Esophagus muscularis mucosa (tissue), 4 donors: Measurements from ENCODE around the gene DPP7. TPM values are rescaled to one million over a fixed set of nuclear protein-coding genes. Genes with fewer than 3 reads are reported as not detected.
"Not testable (repeated sequence)": the region's sequence is repeated elsewhere in the genome, so short reads cannot be mapped to it uniquely, and the experiment has no call there.

Experiments
- DNase-seq: peaks from one replicate; pipeline ENCODE4 v3.0.0-alpha.2; 2017; ENCODE audit errors: extremely low spot score
- H3K27ac ChIP-seq, 4 donors: fragments of 200-600 bp; sonication (generic); replicated peaks in 1 of 4; 1 replicate in 3 of 4; 2 replicates in 1 of 4; pipeline ENCODE4 v1.5.1; 2016 to 2019; ENCODE audit warnings: mild to moderate bottlenecking in 1 of 4
- H3K27me3 ChIP-seq, 4 donors: fragments of 200-600 bp; sonication (generic); one replicate each; pipeline versions ENCODE4 v1.5.1 to v1.6.0; 2016 to 2019
- H3K36me3 ChIP-seq, 4 donors: fragments of 200-600 bp; sonication (generic); one replicate each; pipeline ENCODE4 v1.5.1; 2016 to 2019
- H3K4me1 ChIP-seq, 4 donors: fragments of 200-600 bp; sonication (generic); one replicate each; pipeline ENCODE4 v1.5.1; 2016 to 2019
- H3K4me3 ChIP-seq, 4 donors: fragments of 200-600 bp; sonication (generic); 1 replicate in 2 of 4; 2 replicates in 2 of 4; pipeline ENCODE4 v1.5.1; 2016 to 2019; ENCODE audit warnings: mild to moderate bottlenecking in 4 of 4, moderate library complexity in 1 of 4
- H3K9me3 ChIP-seq, 4 donors: fragments of 200-600 bp; sonication (generic); 1 replicate in 3 of 4; 2 replicates in 1 of 4; pipeline ENCODE4 v1.5.1; 2016 to 2019
- CTCF ChIP-seq, 3 experiments: fragments of 200-600 bp in 2 of 3; fragments of 450-650 bp in 1 of 3; sonication (generic) in 2 of 3; IDR thresholded peaks; one replicate each; pipeline ENCODE4 v1.5.1; 2017 to 2019; ENCODE audit warnings: antibody characterized with exemption in 3 of 3, mild to moderate bottlenecking in 2 of 3, moderate library complexity in 1 of 3
- EP300 ChIP-seq: sonication (generic); formaldehyde crosslinking; IDR thresholded peaks from one replicate; pipeline ENCODE4 v1.6.1; 2017; ENCODE audit warnings: antibody characterized with exemption
- POLR2A ChIP-seq: fragments of 450-650 bp; IDR thresholded peaks from one replicate; pipeline ENCODE4 v1.6.1; 2017; ENCODE audit warnings: antibody characterized with exemption, moderate library complexity, mild to moderate bottlenecking, low read depth
- POLR2AphosphoS5 ChIP-seq, 2 donors: sonication (generic); formaldehyde crosslinking; IDR thresholded peaks; one replicate each; pipeline ENCODE4 v1.6.1; 2017; ENCODE audit warnings: antibody characterized with exemption in 2 of 2
- WGBS: methylation state at CpG from one replicate; pipeline ENCODE4 v1.1.5; 2018; 5-methylcytosine and 5-hydroxymethylcytosine counted together
- intact Hi-C: fragments of 100-400 bp; cut with DNase I; formaldehyde crosslinking; loops from one replicate; pipeline ENCODE4 v1.15.1; 2023
- total RNA-seq, 4 donors: library from RNA; depleted of rRNA; stranded (reverse); fragments of >200 nt; gene quantifications; one replicate each; pipeline versions ENCODE4 v1.1.0 to v1.2.1, GENCODE V29; 2016

The DPP7 gene
- total RNA-seq, 4 donors from 2014 or later, result 90.1 to 121 (median 104) TPM

- WGBS, result 91% methylated on average over 19 of the region's 23 CpGs
- no peak overlapping the region for H3K27ac ChIP-seq
- peaks cover 0 to 40% (median 15%) of the 10 kb centered on the region in 4 donors for H3K27me3 ChIP-seq
- H3K4me1 ChIP-seq, result peaks cover 9 to 23% (median 20%) of the 10 kb centered on the region in 4 donors
- H3K9me3 ChIP-seq, result no peaks in the 10 kb centered on the region
- TF ChIP-seq EP300 (no peak), POLR2AphosphoS5 (IDR thresholded peaks at IDR 0.05) (no peak), CTCF (IDR thresholded peaks at IDR 0.05) (no peak), POLR2A (no peak)
- H3K4me3 ChIP-seq, result no peak overlapping the region
- no peaks in the 10 kb centered on the region for H3K36me3 ChIP-seq
- intact Hi-C loops, result no loop called here
- no peak for DNase-seq
Observed at GRCh38 chr9:137065336-137065967, 49.1 kb downstream of the DPP7 start.

GRCh38 chr9:137064880-137065164 is 49.7 kb downstream of the DPP7 start:
- no peaks in the 10 kb centered on the region for H3K9me3 ChIP-seq
- no peak overlapping the region for H3K27ac ChIP-seq
- WGBS, result 87% methylated on average over 10 of the region's 12 CpGs
- peaks cover 9 to 17% (median 14%) of the 10 kb centered on the region in 4 donors for H3K4me1 ChIP-seq
- no peaks in the 10 kb centered on the region for H3K36me3 ChIP-seq
- no peak for TF ChIP-seq CTCF (IDR thresholded peaks at IDR 0.05)
- TF ChIP-seq EP300, result no peak
- no peak for TF ChIP-seq POLR2A
- TF ChIP-seq POLR2AphosphoS5 (IDR thresholded peaks at IDR 0.05), result no peak
- intact Hi-C loops, result no loop called here
- peaks cover 0 to 35% (median 15%) of the 10 kb centered on the region in 4 donors for H3K27me3 ChIP-seq
- DNase-seq, result no peak
- no peak overlapping the region for H3K4me3 ChIP-seq

- H3K27ac ChIP-seq, result no peak overlapping the region
Observed at GRCh38 chr9:137064027-137064879, 50.3 kb downstream of the DPP7 start.

GRCh38 chr9:137063311-137064026 is 51.1 kb downstream of the DPP7 start:
- 87% methylated on average over 6 of the region's 26 CpGs for WGBS
- no peaks in the 10 kb centered on the region for H3K36me3 ChIP-seq
- H3K27me3 ChIP-seq, result peaks cover 0 to 22% (median 2%) of the 10 kb centered on the region in 4 donors
- no peaks in the 10 kb centered on the region for H3K9me3 ChIP-seq
- DNase-seq, result no peak
- H3K4me1 ChIP-seq, result peaks cover 6 to 10% (median 8%) of the 10 kb centered on the region in 4 donors
- TF ChIP-seq CTCF (IDR thresholded peaks at IDR 0.05) (no peak), POLR2AphosphoS5 (IDR thresholded peaks at IDR 0.05) (no peak), POLR2A (no peak), EP300 (no peak)
- H3K27ac ChIP-seq, result no peak overlapping the region
- intact Hi-C loops, result no loop called here
- no peak overlapping the region for H3K4me3 ChIP-seq

More at GRCh38 chr9:137064027-137064879, 50.3 kb downstream of the DPP7 start:
- WGBS, result 100% methylated on average over 3 of the region's 55 CpGs
- intact Hi-C loops, result no loop called here
- peaks cover 0 to 30% (median 10%) of the 10 kb centered on the region in 4 donors for H3K27me3 ChIP-seq
- H3K9me3 ChIP-seq, result no peaks in the 10 kb centered on the region
- TF ChIP-seq POLR2AphosphoS5 (IDR thresholded peaks at IDR 0.05) (no peak), CTCF (IDR thresholded peaks at IDR 0.05) (peak; percentile 93 to 100 (median 95))
- DNase-seq, result no peak
- H3K36me3 ChIP-seq, result no peaks in the 10 kb centered on the region
- peaks cover 6 to 11% (median 8%) of the 10 kb centered on the region in 4 donors for H3K4me1 ChIP-seq
- H3K4me3 ChIP-seq, result no peak overlapping the region

GRCh38 chr9:137062798-137063197 is 51.7 kb downstream of the DPP7 start:
- H3K9me3 ChIP-seq, H3K4me3 ChIP-seq, intact Hi-C loops, H3K36me3 ChIP-seq, H3K27ac ChIP-seq, DNase-seq: not testable (repeated sequence)
- H3K4me1 ChIP-seq, result peaks cover 6 to 14% (median 12%) of the 10 kb centered on the region in 4 donors
- H3K27me3 ChIP-seq, result peaks cover 0 to 15% (median 0%) of the 10 kb centered on the region in 4 donors
- WGBS, result no CpG with 5 or more reads among the region's 9 CpGs
